GM23338 (cell line): ENCODE data around the gene CDCA5.

Source experiments
- CREB1 ChIP-seq: fragments of 250-450 bp; sonication (Bioruptor Pico); IDR thresholded peaks from 2 replicates; pipeline ENCODE4 v1.5.0; 2020; ENCODE audit warnings: low read depth, mild to moderate bottlenecking, moderate library complexity
- CTCF ChIP-seq, 2 experiments: fragments of 200-600 bp in 1 of 2; sonication (generic) in 1 of 2; conservative IDR thresholded peaks; 2 replicates each; pipeline versions ENCODE4 v1.5.1 to v1.6.1; 2016 to 2017; ENCODE audit warnings: antibody characterized with exemption in 2 of 2, low read depth in 2 of 2, mild to moderate bottlenecking in 2 of 2, moderate library complexity in 1 of 2
- ETS1 ChIP-seq: IDR thresholded peaks from 2 replicates; pipeline ENCODE4 v1.6.1; 2016; ENCODE audit warnings: antibody characterized with exemption
- EZH2 ChIP-seq: fragments of 200-600 bp; sonication (generic); IDR thresholded peaks from one replicate; pipeline ENCODE4 v1.8.0; 2017; ENCODE audit warnings: antibody characterized with exemption, mild to moderate bottlenecking, low read depth; ENCODE audit not compliant: unreplicated experiment
- EZH2phosphoT487 ChIP-seq: fragments of 200-600 bp; sonication (generic); IDR thresholded peaks from one replicate; pipeline ENCODE4 v1.8.1; 2018; ENCODE audit warnings: antibody characterized with exemption; ENCODE audit not compliant: unreplicated experiment
- JUNB ChIP-seq: IDR thresholded peaks from one replicate; pipeline ENCODE4 v1.6.1; 2016; ENCODE audit warnings: antibody characterized with exemption; ENCODE audit not compliant: unreplicated experiment
- POLR2AphosphoS5 ChIP-seq: IDR thresholded peaks from 2 replicates; pipeline ENCODE4 v1.6.1; 2016; ENCODE audit warnings: antibody characterized with exemption, low read depth
- REST ChIP-seq: IDR thresholded peaks from one replicate; pipeline ENCODE4 v1.6.1; 2018; ENCODE audit warnings: antibody characterized with exemption; ENCODE audit not compliant: unreplicated experiment
- ZNF331 ChIP-seq: fragments of 250-450 bp; sonication (Bioruptor Pico); IDR thresholded peaks from 2 replicates; pipeline ENCODE4 v1.5.0; 2020; ENCODE audit warnings: low read depth, mild to moderate bottlenecking, moderate library complexity
- ZNF462 ChIP-seq: fragments of 250-450 bp; sonication (Bioruptor Pico); IDR thresholded peaks from 2 replicates; pipeline ENCODE4 v1.5.0; 2020; ENCODE audit warnings: mild to moderate bottlenecking, moderate library complexity

GRCh38 chr11:65100674-65101350 lies 17.0 kb upstream of the CDCA5 start:
- no peak for TF ChIP-seq ETS1
- peak; percentile 13 to 37; a peak in 2 of 4 replicates for TF ChIP-seq CTCF (conservative IDR thresholded peaks at IDR 0.05; ENCODE audit: low read depth in 2 of 2)
- no peak for TF ChIP-seq EZH2
- no peak for TF ChIP-seq POLR2AphosphoS5
- no peak for TF ChIP-seq CREB1
- no peak for TF ChIP-seq ZNF331
- no peak for TF ChIP-seq JUNB
- no peak for TF ChIP-seq EZH2phosphoT487
- TF ChIP-seq ZNF462 = no peak
- TF ChIP-seq REST = no peak
